Mammary epithelial cell (primary cell): ENCODE results near the gene CALML3.

Source experiments
- CTCF ChIP-seq, 2 donors: IDR thresholded peaks in 1 of 2; conservative IDR thresholded peaks in 1 of 2; 2 replicates each; pipeline ENCODE4 v1.5.1; 2011 to 2012; ENCODE audit warnings: inconsistent platforms in 2 of 2, low read length in 2 of 2, mild to moderate bottlenecking in 2 of 2, control low read depth in 1 of 2, low read depth in 1 of 2; ENCODE audit not compliant: insufficient read depth in 1 of 2; ENCODE audit errors: extremely low read depth in 1 of 2
- EZH2 ChIP-seq: IDR thresholded peaks from 2 replicates; pipeline ENCODE4 v1.6.1; 2012; ENCODE audit warnings: low read length, inconsistent platforms, borderline replicate concordance

DNA sequence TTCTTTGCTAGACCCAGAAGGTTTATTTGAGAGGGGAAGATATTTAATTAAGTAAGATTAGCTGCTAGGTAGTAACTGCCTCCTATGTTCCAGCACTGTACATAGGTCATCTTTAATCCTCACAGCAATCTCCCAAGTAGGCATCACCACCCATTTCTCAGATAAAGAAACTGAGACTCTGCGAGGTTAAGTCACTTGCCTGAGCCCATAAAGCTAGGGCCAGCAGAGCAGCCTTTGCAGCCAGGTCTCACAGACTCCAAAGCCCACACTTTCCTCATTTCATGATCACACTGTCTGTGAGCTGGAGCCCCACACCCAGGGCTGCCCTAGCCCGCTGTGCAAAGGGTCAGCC is 20.6 kb downstream of the CALML3 start:
- no peak for TF ChIP-seq EZH2
- no peak for TF ChIP-seq CTCF (conservative IDR thresholded peaks at IDR 0.05 in 1 of 2, IDR thresholded peaks at IDR 0.05 in 1 of 2; ENCODE audit: extremely low read depth in 1 of 2, insufficient read depth in 1 of 2, low read depth in 1 of 2, low read length in 2 of 2)
